GM12891 (cell line): Measurements from ENCODE around the gene TLR1.

ENCODE experiments used
- DNase-seq: peaks from one replicate; pipeline ENCODE4 v3.0.0; 2011; ENCODE audit warnings: low spot score; ENCODE audit not compliant: insufficient read length
- FAIRE-seq: peaks from 2 replicates; lab custom pipeline; 2011; peaks lifted over from hg19 to GRCh38; lab: Jason Lieb, UNC
- PAX5 ChIP-seq: IDR thresholded peaks from 2 replicates; pipeline ENCODE4 v1.6.1; 2011; ENCODE audit warnings: low read length, moderate library complexity, mild to moderate bottlenecking; ENCODE audit not compliant: insufficient read depth, severe bottlenecking
- POLR2A ChIP-seq: IDR thresholded peaks from 2 replicates; pipeline ENCODE4 v1.6.1; 2011; ENCODE audit warnings: low read depth, low read length, control low read depth
- POLR2AphosphoS5 ChIP-seq: IDR thresholded peaks from 2 replicates; pipeline ENCODE4 v1.6.1; 2011; ENCODE audit warnings: low read depth, low read length, control low read depth
- POU2F2 ChIP-seq: IDR thresholded peaks from 2 replicates; pipeline ENCODE4 v1.6.1; 2011; ENCODE audit warnings: low read depth, mild to moderate bottlenecking, control low read depth, low read length, moderate library complexity
- SPI1 ChIP-seq: IDR thresholded peaks from 2 replicates; pipeline ENCODE4 v1.6.1; 2011; ENCODE audit warnings: low read depth, low read length, control low read depth
- TAF1 ChIP-seq: IDR thresholded peaks from 2 replicates; pipeline ENCODE4 v1.6.1; 2011; ENCODE audit warnings: low read depth, low read length, control low read depth

TLR1 gene

GRCh38 chr4:38757945-38758600 is 46.5 kb downstream of the TLR1 start:
- no peak for TF ChIP-seq PAX5
- no peak for TF ChIP-seq POU2F2
- peak; percentile 77 for FAIRE-seq
- DNase-seq, result no peak

GRCh38 chr4:38752941-38753806 is 51.4 kb downstream of the TLR1 start:
- TF ChIP-seq TAF1 (no peak), POLR2A (no peak), PAX5 (no peak), SPI1 (no peak), POLR2AphosphoS5 (no peak), POU2F2 (no peak)
- FAIRE-seq (peak; percentile 48), DNase-seq (no peak)

DNA sequence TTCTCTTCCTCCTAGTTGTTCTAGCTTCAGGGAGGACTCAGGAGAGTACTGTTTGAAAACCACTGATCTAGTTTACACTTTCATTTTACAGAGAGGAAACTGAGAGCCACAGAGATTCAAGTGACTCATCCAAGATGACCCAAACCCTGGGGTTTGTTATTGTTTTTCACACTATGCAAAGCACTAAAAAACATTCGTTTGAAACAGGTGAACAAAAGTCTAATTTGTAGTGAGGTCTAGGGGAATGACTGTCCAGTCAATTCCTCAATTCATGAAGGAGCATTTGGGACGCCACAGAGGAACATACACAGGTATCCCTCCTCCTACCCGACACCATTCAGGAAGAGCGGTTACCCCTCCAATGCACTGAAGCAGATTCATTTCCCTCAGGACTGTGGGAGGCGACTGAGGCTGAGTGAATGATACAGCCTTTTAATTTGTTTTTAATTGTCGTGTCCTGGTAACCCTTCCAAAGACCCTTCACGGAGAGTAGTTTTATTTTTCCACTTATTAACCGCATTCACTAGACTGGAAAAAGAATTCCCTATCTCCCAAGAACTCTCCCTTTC is 52.1 kb downstream of the TLR1 start:
- DNase-seq (no peak), FAIRE-seq (peak; percentile 85)
- TF ChIP-seq POLR2A (no peak), PAX5 (no peak), SPI1 (peak; percentile 29; the same call in 1 of the 2 replicates), POLR2AphosphoS5 (no peak), POU2F2 (peak; percentile 64; the same call in 1 of the 2 replicates)

DNA sequence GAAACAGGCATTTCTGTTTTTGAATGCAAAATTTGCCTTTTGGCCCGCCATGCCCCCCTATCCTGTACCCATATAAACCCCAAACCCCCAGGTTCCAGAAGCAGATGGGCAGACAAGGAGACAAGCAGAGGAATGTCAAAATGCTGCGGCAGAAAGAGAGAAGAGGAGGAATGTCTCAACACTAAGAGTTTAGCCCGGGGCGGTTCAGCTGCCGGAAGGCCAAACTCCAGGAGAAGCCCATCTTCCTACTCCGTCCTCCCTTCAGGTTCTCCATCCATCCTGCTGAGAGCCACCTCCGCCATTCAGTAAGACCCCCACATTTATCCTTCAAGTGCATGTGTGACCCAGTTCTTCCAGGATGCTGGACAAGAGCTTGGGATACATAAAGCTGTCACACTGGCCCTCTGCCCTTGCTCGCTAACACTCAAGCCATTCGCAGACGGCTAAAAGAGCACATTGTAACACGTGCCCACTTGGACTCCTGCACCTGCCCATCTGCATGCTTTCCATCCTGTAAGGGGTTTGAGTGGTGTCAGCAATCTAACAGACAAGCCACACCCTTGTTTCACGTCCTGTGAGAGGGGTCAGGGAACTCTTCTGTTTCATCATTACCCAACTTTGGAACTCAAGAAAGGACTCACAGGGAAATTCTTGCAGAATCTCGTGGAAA is 53.1 kb downstream of the TLR1 start:
- no peak for TF ChIP-seq SPI1
- TF ChIP-seq PAX5, result no peak
- TF ChIP-seq TAF1, result no peak
- TF ChIP-seq POLR2A, result no peak
- no peak for TF ChIP-seq POLR2AphosphoS5
- no peak for TF ChIP-seq POU2F2
- no peak for DNase-seq
- no peak for FAIRE-seq

DNA sequence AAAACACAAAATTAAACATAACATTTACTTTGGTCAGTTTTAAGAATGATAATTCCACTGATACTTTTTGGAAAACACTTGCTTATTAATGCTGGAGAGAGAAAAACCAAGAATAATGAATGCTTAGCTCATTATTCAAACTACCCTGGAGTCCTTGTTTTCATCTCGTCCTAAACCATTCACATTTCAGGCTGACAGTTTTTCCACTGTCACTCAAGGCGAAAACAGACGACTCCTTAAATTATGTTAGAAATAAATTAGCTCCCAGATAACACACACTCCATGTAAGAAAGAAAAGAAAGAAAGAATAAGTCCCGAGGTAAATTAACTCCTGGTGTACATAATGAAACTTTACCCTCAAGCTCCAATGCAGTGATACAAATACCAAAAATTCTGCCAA is 55.3 kb downstream of the TLR1 start:
- DNase-seq (no peak), FAIRE-seq (no peak)
- TF ChIP-seq POLR2AphosphoS5 (no peak), PAX5 (no peak), POLR2A (no peak), TAF1 (no peak), SPI1 (no peak), POU2F2 (no peak)

GRCh38 chr4:38747629-38748028 is 57.0 kb downstream of the TLR1 start:
- TF ChIP-seq TAF1 (no peak), POU2F2 (no peak), POLR2AphosphoS5 (no peak), PAX5 (no peak), POLR2A (no peak), SPI1 (no peak)
- DNase-seq (no peak), FAIRE-seq (no peak)
